ENCODE data around the gene SEMA3A.

The SEMA3A gene

GRCh38 chr7:84177758-84178412 lies 16.7 kb downstream of the SEMA3A start:
- TF ChIP-seq, protein P1, sequence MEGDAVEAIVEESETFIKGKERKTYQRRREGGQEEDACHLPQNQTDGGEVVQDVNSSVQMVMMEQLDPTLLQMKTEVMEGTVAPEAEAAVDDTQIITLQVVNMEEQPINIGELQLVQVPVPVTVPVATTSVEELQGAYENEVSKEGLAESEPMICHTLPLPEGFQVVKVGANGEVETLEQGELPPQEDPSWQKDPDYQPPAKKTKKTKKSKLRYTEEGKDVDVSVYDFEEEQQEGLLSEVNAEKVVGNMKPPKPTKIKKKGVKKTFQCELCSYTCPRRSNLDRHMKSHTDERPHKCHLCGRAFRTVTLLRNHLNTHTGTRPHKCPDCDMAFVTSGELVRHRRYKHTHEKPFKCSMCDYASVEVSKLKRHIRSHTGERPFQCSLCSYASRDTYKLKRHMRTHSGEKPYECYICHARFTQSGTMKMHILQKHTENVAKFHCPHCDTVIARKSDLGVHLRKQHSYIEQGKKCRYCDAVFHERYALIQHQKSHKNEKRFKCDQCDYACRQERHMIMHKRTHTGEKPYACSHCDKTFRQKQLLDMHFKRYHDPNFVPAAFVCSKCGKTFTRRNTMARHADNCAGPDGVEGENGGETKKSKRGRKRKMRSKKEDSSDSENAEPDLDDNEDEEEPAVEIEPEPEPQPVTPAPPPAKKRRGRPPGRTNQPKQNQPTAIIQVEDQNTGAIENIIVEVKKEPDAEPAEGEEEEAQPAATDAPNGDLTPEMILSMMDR (conservative IDR thresholded peaks at IDR 0.05; ENCODE audit: low read length) = no peak
- no peak overlapping the region for H3K4me3 ChIP-seq (ENCODE audit: low read length)
- DNase-seq (ENCODE audit: low read depth) = no peak

DNA sequence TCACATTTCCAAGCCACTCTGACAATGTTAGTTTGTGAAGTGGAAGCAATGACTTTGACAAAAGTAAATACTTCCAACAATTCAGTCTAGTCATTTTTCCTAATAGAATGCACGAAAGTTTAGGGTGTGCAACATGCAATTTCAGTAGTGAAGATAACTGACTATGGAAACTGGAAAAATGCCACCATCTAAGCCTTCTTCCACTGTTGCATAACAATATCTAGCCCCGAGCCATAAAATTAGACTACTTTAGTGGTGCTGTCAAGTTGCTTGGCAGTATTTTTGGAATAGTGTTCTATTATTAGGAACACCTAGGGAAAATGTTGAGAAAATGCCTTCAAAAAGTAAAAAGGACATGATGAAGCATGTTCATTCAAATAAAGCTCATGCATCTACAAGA lies 17.9 kb downstream of the SEMA3A start:
- TF ChIP-seq, protein P1 (conservative IDR thresholded peaks at IDR 0.05; ENCODE audit: low read length) = no peak
- no peak overlapping the region for H3K4me3 ChIP-seq (ENCODE audit: low read length)
- DNase-seq (ENCODE audit: low read depth) = peak; percentile 80

- TF ChIP-seq, protein P1 (conservative IDR thresholded peaks at IDR 0.05; ENCODE audit: low read length) = no peak
- no peak for DNase-seq (ENCODE audit: low read depth)
- H3K4me3 ChIP-seq (ENCODE audit: low read length) = no peak overlapping the region
These were observed 19.1 kb downstream of the SEMA3A start for GRCh38 chr7:84175461-84175860.

DNA sequence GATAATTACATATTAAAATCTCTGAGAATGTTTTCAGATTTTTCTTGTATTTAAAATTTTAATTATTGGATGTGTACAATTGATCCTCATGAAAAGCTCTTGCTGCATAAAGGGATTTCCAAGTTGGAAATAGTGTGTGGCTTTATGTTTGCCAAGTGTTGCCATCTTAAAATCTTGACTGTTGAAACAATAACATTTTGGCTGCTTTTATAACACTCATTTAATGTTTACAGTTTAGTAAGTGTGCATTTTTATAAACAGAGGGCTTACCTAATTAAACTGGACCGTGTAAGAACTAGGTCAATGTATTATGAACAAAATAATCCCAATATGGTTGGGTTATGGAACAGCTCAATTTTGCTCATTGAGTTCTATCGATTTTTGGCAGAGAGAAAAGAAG lies 23.9 kb downstream of the SEMA3A start:
- TF ChIP-seq, protein P1 (conservative IDR thresholded peaks at IDR 0.05; ENCODE audit: low read length) = no peak
- no peak overlapping the region for H3K4me3 ChIP-seq (ENCODE audit: low read length)
- DNase-seq (ENCODE audit: low read depth) = no peak

- DNase-seq (ENCODE audit: low read depth) = no peak
- TF ChIP-seq, protein P1 (conservative IDR thresholded peaks at IDR 0.05; ENCODE audit: low read length) = no peak
These were observed 32.0 kb downstream of the SEMA3A start for GRCh38 chr7:84162584-84162983.

GRCh38 chr7:84162125-84162524 lies 32.5 kb downstream of the SEMA3A start:
- TF ChIP-seq, protein P1 (conservative IDR thresholded peaks at IDR 0.05; ENCODE audit: low read length) = no peak
- no peak overlapping the region for H3K4me3 ChIP-seq (ENCODE audit: low read length)
- DNase-seq (ENCODE audit: low read depth) = no peak

More at GRCh38 chr7:84162584-84162983, 32.0 kb downstream of the SEMA3A start:
- no peak overlapping the region for H3K4me3 ChIP-seq (ENCODE audit: low read length)

- no peak overlapping the region for H3K4me3 ChIP-seq (ENCODE audit: low read length)
- no peak for DNase-seq (ENCODE audit: low read depth)
- TF ChIP-seq, protein P1 (conservative IDR thresholded peaks at IDR 0.05; ENCODE audit: low read length) = no peak
These were observed 33.2 kb downstream of the SEMA3A start for GRCh38 chr7:84161398-84161797.
